SIG-M5 (cell line): ENCODE data around the gene FABP2.
"Not testable (repeated sequence)": the region's sequence is repeated elsewhere in the genome, so short reads cannot be mapped to it uniquely, and the experiment has no call there.

Source experiments
- DNase-seq: peaks from one replicate; lab custom pipeline; 2025; lab: John Stamatoyannopoulos, UW

The FABP2 gene

DNA sequence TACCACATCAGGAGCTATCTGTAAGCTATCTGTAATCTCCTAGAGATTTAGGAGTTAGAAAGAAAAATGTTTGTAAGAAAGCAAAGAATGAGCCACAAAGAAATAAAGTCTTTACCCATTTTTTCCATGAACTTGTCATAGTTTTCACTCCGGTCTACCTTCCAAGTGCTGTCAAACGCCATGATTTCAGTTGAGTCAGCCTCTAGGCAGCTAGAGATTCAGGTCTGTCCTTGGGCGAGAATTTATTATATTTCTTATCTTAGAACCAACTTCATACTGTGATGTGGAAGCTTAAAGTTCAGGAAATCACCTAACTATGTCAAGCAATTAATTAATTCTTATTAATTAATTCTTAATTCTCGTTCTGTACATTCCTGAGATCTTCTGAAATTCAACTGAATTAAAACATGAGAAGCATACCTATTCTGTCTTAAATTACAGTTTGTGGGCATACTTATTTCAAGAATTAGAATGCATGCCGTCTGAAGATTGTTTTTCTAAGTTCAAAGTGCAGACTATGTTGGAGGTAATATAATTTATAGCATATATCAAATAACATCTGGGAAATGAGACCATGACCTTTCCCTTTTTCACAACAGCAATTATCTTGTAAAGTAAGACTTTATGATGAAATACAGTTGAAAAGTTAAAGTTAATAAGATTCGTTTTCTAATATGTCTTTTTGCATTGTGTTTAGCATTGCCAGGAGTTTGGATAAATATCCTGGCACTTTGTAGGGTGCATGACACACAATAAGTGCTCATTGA is at the start of gene FABP2:
Gene FABP2, minus strand, starts transcription at position 218 of the 767 bp plus-strand sequence. Its CDS starts 36 bp downstream, at position 182.
- no peak for DNase-seq

GRCh38 chr4:119370951-119371683 is 49.2 kb upstream of the FABP2 start:
- not testable (repeated sequence) for DNase-seq

GRCh38 chr4:119370392-119370791 is 48.5 kb upstream of the FABP2 start:
- DNase-seq: peak; percentile 79

GRCh38 chr4:119366802-119367201 is 44.9 kb upstream of the FABP2 start:
- not testable (repeated sequence) for DNase-seq

GRCh38 chr4:119364203-119364602 is 42.3 kb upstream of the FABP2 start:
- not testable (repeated sequence) for DNase-seq

DNA sequence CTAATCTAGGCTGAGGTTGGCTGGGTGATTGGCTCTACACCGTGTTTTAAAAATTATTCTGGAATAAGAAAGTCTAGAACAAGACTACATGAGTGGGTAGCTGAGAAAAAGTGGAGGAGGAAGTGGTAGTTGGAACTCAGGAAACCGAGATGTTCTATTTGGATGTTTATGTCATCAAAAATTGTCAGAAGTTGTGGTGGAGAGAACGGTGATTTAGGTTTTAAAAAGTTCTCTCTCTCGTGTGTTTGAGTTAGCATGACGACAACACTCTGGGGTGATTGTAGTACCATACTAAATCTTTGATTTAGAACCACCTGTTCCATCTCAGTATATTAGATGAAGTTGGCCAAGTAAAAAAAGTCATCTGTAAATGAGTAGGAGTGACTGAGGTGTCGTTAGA is 41.4 kb upstream of the FABP2 start:
- DNase-seq: not testable (repeated sequence)

GRCh38 chr4:119362413-119362812 is 40.5 kb upstream of the FABP2 start:
- not testable (repeated sequence) for DNase-seq

DNA sequence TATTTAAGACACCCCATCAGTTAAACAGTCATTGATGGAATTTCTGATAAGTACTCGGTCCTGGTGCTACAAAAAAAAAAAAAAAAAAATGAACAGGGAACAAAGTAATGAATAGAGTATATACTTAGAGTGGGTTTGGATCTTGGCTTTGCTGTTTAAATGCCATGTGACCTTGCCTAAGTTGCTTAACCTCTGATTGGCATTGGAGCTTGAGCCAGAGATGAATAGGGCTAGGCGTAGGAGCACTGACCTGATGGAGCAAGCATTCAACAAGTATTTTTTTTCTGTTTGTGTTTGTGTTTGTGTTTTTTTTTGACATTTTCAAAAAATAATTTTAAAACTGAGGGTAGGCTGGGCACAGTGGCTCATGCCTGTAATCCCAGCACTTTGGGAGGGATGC is 37.9 kb upstream of the FABP2 start:
- not testable (repeated sequence) for DNase-seq

DNA sequence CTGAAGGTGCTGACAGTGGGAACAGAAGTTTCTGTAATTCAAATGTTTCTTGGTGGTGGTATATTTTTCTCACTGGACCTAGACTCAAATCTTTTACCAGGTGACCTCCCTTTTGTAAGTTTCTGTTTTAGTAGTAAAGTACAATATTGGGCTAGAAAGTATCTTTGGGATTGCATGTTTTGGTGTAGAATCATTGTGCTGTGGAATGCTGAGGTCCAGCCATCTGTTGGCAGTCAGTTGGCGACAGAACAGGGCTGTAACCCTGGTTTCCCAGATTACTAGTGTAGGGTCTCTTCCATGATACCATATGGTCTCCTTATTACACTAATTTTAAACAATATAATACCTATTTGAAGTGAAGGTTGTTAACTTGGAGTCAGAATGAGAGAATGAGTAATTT is 34.9 kb upstream of the FABP2 start:
- DNase-seq: not testable (repeated sequence)

GRCh38 chr4:119356041-119356440 is 34.1 kb upstream of the FABP2 start:
- not testable (repeated sequence) for DNase-seq

DNA sequence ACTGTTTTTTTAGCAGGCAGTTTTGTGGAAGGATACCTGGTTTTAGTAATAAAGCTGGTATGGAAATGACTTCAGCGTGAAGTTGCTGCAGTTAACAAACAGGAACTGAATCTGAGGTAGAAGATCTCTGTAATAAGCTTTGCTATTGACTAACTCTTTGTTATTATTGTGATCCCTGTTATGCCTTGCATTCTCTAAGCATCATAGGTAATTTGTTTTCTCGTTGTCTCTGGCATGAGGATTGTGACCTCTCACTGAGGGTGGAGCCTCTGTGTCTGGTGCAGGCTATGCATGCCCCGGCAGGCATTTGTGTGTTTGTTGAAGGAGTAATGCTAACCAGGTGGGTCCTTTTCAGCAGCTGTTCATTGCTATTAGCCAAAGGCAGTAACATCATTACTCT is 31.4 kb upstream of the FABP2 start:
- DNase-seq: not testable (repeated sequence)

DNA sequence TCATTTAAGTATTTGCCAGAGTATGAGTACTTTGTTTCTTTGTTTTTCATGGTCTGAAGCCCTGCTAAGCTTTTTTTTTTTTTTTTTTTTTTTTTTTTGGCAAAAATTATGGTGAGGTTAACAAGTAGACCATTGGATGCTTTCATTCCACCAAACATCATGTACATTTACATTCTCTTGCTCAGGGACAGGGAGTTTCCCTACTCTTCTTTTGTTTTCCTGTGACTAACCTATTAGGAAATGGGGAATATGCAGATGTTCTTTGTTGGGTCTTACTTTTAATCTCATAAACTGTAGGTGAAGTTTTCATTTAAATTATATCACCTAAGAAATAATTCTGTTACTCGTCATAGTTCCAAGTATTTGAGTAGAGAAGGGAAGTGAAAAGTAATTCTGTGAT is 26.2 kb upstream of the FABP2 start:
- DNase-seq: not testable (repeated sequence)

- not testable (repeated sequence) for DNase-seq
Measured at GRCh38 chr4:119343293-119343692, 21.4 kb upstream of the FABP2 start.

DNA sequence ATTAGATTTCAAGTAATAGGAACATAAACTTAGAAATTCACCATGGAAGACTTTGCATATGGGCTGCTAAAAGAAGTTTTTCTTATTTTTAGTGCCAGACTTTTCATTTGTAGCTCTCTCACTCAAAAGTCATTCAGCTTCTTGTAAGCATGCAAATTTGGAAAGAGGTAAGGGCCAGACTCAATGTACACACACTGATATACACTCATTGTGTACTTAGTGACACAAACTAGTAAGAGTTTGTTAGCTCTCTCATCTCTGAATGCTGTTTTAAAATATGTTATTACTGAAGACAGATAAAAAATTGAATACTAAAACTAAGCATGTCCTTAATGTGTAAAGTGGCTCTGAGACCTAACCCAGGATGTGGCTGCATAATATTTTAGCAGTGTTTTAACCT is 18.0 kb upstream of the FABP2 start:
- DNase-seq: not testable (repeated sequence)

- DNase-seq: no peak
Measured at GRCh38 chr4:119337010-119337409, 15.1 kb upstream of the FABP2 start.

DNA sequence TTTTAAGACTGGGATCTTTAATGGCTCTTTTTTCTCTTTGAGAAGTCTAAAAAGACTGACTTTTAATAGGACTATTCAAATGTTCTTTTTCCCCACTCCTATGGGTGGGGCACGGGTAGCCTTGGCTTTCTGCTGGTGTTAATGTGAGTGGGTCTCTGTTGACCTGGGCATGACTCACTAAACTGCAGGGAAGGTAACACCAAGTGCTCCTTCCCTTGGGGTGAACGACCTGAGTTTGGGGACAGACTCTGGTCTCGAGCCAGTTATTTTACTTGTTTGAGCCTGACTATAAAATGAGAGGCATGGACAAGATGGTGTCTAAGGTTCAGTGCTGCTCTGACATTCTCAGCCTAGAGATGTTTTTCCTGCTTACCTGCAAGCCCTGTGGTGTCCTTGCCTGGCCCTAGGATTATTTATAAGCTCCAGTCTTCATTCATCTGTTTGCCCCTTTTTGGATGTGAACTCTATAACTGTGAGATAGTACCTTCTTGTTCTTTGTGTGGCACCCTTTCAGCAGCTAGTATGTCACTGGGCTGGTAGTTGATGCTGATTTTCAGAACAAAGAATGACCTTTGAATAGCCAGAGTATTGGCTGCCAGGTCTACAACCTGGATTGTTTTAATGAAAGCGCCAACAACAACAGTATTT is 14.5 kb upstream of the FABP2 start:
- DNase-seq: not testable (repeated sequence)

DNA sequence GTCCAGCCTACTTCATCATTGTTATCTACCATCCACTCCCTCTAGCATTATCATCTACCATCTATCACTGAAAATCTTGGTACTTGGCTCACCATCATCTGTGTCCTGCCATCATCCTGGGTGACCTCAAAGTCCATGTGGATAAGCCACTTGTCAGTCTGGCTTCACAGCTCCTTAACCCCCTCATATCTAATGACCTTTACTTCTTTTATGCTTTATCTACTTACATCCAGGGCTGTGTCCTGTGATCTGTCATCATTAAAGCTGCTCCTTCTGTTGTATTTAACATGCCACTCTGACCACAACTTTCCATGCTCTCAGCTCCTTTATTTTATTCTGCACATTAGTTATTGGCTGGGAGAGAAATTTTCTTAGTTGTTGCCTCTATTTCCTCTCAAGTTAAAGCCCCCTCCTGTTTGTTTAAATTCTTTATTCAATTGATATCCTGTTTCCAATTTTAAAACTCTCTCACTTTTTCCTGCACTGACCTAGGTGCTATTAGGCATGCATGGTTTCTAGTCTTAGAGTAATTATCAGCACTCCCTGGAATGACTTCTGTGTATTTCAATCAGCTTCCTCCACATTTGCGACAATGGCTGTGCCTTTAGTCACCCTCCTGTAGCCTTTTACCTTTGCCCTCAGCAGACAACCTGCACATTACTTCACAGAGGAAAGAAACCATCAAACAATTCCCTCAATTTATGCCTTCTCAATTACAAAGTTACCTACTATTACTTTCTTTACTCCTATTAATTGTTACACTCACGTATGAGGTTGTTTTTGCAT is 8.1 kb upstream of the FABP2 start:
- DNase-seq: no peak

GRCh38 chr4:119328695-119329094 is 6.8 kb upstream of the FABP2 start:
- no peak for DNase-seq

DNA sequence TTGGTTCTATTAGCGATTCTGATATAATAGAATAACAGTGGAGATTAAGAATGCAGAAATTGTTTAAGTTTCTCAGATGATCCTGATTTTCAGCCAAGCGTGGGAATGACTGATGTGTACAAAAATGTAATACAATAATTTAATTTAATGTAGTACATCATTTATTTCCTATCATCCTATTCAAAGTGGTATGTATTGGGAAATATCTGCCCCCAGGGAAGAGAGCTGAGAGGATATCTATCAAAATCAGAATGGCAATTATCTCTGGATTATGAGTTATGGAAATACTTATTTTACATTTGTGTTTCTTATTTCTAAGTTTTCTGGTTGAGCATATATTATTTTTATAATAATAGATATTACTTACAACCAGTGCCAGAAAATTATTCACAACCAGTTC is 3.9 kb downstream of the FABP2 start:
- DNase-seq: no peak

DNA sequence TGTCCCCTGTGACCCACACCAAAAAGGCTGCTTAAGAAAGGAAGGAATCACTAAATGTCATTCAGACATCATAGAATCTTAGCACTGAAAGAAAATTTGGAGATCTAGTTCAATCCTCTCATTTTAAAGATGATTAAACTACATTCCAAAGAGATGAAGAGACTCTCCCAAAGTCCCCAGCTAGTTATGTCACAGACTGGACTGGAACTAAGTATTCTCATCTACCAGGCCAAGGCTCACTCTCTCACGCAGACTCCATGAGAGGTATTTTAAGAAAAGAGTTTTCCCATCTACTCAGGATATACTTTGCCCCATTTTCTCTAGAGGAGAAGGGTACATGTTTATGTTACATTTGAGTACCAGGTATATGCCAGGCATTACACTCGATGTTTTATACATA is 6.9 kb downstream of the FABP2 start:
- DNase-seq: no peak

GRCh38 chr4:119314356-119314755 is 7.6 kb downstream of the FABP2 start:
- no peak for DNase-seq

DNA sequence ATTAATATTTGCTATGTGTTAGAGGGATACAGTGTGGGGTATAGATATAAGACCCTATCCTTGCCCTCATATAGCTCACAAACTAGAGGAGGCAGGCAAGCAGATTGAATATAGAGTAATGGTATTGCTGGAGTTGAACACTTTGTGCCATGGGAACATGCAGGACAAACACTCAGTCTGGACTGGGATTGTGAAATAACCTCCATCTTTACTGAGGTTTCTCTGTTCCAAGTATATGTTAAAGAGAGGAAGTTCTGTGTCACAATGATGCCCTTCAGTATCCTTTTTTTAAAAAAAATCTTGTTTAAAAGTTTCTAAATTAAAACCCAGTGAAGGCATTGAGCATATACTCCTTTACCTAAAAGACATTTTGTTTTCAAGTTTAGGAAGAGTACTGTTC is 8.7 kb downstream of the FABP2 start:
- DNase-seq: no peak
